PFSK-1 (cell line): ENCODE measurements around the gene ZNF219.

Experiments used
- FOXP2 ChIP-seq: optimal IDR thresholded peaks from 2 replicates; pipeline ENCODE3; 2011; ENCODE audit warnings: borderline replicate concordance, control low read depth, inconsistent platforms; ENCODE audit not compliant: insufficient read depth; ENCODE audit errors: extremely low read length, extremely low read depth
- POLR2AphosphoS5 ChIP-seq: IDR thresholded peaks from 2 replicates; pipeline ENCODE4 v1.6.1; 2012; ENCODE audit warnings: low read depth, mild to moderate bottlenecking, control low read depth, low read length, moderate library complexity
- SIN3A ChIP-seq: IDR thresholded peaks from 2 replicates; pipeline ENCODE4 v1.6.1; 2012; ENCODE audit warnings: mild to moderate bottlenecking, low read length, moderate library complexity, borderline replicate concordance; ENCODE audit not compliant: insufficient read depth
- TAF1 ChIP-seq: IDR thresholded peaks from 2 replicates; pipeline ENCODE4 v1.6.1; 2012; ENCODE audit warnings: low read length, control low read depth, borderline replicate concordance; ENCODE audit not compliant: insufficient read depth
- TF ChIP-seq, protein P1 (sequence below), 2 experiments: IDR thresholded peaks; 2 replicates each; pipeline versions ENCODE4 v1.6.1 to v1.8.0; 2011 to 2012; ENCODE audit warnings: low read depth in 2 of 2, low read length in 2 of 2, control low read depth in 1 of 2, inconsistent platforms in 1 of 2, mild to moderate bottlenecking in 1 of 2, moderate library complexity in 1 of 2; ENCODE audit not compliant: insufficient read depth in 1 of 2

ZNF219 gene

DNA sequence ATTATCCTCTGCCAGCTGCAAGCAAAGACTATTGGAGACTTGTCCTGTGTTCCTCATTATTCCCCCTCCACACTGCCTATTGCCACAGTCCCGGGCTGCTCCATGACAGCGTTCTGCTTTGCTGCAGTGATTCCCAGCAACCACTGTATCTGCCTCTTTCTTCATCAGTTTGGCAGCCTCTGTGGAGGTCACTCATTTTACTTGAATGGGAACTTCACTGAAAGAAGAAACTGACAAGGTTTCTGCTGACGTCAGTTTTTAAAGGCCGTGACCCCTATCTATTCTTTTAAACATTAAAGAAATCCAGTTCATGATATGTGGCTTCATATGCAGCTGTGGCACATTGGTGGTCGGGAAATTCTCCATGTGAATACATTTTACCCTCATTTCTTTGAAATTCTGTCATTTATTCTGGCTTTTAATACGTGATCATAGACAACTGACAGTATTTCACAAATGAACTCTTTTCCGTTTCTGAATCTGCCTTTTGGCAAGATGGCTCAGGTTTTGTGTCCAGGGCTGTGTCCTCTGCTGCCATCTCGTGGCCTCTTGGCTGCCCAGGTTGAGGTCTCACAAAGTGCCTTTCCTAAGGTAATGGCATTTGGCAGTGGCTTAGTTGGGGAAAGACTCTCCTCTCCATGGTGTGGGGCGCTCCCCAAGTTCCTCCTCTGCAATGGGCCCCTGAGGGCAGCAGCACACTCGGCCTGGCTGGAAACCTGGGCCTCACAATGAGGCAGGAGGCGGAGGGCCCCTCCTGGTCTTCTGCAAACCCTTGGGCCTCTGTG is 8.2 kb upstream of the ZNF219 start:
- TF ChIP-seq TAF1, result no peak
- TF ChIP-seq POLR2AphosphoS5, result no peak
- no peak for TF ChIP-seq SIN3A
- no peak for TF ChIP-seq FOXP2
- TF ChIP-seq, protein P1, sequence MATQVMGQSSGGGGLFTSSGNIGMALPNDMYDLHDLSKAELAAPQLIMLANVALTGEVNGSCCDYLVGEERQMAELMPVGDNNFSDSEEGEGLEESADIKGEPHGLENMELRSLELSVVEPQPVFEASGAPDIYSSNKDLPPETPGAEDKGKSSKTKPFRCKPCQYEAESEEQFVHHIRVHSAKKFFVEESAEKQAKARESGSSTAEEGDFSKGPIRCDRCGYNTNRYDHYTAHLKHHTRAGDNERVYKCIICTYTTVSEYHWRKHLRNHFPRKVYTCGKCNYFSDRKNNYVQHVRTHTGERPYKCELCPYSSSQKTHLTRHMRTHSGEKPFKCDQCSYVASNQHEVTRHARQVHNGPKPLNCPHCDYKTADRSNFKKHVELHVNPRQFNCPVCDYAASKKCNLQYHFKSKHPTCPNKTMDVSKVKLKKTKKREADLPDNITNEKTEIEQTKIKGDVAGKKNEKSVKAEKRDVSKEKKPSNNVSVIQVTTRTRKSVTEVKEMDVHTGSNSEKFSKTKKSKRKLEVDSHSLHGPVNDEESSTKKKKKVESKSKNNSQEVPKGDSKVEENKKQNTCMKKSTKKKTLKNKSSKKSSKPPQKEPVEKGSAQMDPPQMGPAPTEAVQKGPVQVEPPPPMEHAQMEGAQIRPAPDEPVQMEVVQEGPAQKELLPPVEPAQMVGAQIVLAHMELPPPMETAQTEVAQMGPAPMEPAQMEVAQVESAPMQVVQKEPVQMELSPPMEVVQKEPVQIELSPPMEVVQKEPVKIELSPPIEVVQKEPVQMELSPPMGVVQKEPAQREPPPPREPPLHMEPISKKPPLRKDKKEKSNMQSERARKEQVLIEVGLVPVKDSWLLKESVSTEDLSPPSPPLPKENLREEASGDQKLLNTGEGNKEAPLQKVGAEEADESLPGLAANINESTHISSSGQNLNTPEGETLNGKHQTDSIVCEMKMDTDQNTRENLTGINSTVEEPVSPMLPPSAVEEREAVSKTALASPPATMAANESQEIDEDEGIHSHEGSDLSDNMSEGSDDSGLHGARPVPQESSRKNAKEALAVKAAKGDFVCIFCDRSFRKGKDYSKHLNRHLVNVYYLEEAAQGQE (IDR thresholded peaks at IDR 0.05; ENCODE audit: insufficient read depth in 1 of 2, low read depth in 2 of 2, low read length in 2 of 2), result no peak

DNA sequence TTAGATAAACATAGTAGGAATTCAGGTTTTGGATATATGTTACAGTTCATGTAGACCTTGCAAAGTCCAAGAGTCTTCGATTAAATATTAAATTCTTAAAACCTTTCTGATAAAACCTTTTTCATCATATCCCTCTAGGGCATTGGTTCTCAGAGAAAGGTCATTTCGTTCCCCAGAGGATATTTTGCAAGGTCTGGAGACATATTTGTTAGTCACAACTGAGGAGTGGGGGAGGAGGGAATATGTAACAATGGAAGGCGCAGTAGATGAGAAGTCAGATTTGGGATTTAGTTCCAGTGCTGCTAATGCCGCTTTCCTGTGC is 7.7 kb upstream of the ZNF219 start:
- no peak for TF ChIP-seq SIN3A
- TF ChIP-seq, protein P1 (IDR thresholded peaks at IDR 0.05; ENCODE audit: insufficient read depth in 1 of 2, low read depth in 2 of 2, low read length in 2 of 2), result no peak
- TF ChIP-seq FOXP2, result no peak
- no peak for TF ChIP-seq TAF1
- no peak for TF ChIP-seq POLR2AphosphoS5

DNA sequence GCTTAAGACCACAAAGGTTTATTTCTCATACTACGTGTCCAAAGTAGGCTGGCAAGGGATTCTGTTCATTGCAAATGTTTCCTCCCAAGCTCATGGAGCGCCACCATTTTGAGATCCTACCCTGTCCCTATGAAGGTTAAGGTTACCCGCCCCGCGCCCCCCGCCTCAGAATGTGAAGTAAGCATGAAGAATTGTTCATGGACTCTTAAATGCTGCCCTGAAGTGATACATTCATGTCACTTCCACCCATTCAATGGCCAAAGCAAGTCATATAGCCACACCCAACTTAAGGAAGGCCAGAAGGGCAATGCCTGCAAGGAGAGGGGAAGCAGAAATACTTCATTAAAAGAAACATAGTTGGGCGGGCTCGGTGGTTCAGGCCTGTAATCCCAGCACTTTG is 6.6 kb upstream of the ZNF219 start:
- TF ChIP-seq SIN3A, result no peak
- TF ChIP-seq, protein P1 (IDR thresholded peaks at IDR 0.05; ENCODE audit: insufficient read depth in 1 of 2, low read depth in 2 of 2, low read length in 2 of 2), result no peak
- no peak for TF ChIP-seq TAF1
- TF ChIP-seq POLR2AphosphoS5, result no peak
- TF ChIP-seq FOXP2, result no peak

DNA sequence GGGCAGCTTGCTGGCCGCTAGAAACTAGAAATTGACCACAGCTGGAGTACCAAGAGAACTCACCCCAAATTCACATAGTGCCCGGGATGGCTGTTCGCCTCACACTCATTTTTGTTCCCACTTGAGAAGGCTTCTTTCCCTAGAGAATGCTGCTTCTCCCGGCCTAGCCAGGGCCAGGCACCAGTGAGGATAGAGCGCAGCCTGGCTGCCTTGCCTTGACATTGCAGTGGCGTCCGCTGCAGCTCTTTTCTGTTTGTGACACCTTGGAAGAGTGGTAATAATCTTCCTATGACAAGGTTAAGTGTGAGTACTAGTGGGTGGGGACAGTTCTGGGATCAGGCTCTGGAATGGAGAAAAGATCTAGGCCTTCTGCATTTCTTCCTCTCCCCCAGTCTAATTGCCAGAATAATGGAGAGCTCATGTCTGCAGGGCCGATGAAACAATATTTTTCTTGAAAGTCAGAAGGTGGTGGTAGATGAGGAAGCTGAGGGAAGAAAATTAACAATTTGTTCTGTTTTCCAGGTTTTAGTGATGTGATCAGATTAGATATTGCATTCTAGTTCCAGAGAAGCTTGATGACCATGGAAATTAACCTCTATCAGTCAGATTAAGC is 6.1 kb upstream of the ZNF219 start:
- TF ChIP-seq FOXP2 (no peak), SIN3A (no peak), POLR2AphosphoS5 (no peak), TAF1 (no peak)
- TF ChIP-seq, protein P1 (IDR thresholded peaks at IDR 0.05; ENCODE audit: insufficient read depth in 1 of 2, low read depth in 2 of 2, low read length in 2 of 2), result no peak
